Lower lobe of right lung (tissue), 2 donors: ENCODE data around the gene GNB1L. TPM values are rescaled to one million over a fixed set of nuclear protein-coding genes. Genes with fewer than 3 reads are reported as not detected.
"Not testable (repeated sequence)": the region's sequence is repeated elsewhere in the genome, so short reads cannot be mapped to it uniquely, and the experiment has no call there.

Experiments used
- ATAC-seq, 2 donors: fragments of 200-7000 bp; cut with Tn5 transposase; one replicate each; pipeline ENCODE4 v1.9.1; 2020 to 2022; ENCODE audit warnings: mild to moderate bottlenecking in 2 of 2, moderate library complexity in 2 of 2
- DNase-seq: peaks from one replicate; pipeline ENCODE4 v3.0.0-alpha.2; 2020
- H3K27ac ChIP-seq: fragments of 200-600 bp; one replicate; pipeline ENCODE4 v1.8.0; 2022
- H3K27me3 ChIP-seq: fragments of 200-600 bp; one replicate; pipeline ENCODE4 v1.8.0; 2022; ENCODE audit warnings: low read depth
- H3K36me3 ChIP-seq: fragments of 200-600 bp; one replicate; pipeline ENCODE4 v1.8.0; 2022; ENCODE audit warnings: mild to moderate bottlenecking
- H3K4me1 ChIP-seq: fragments of 200-600 bp; one replicate; pipeline ENCODE4 v1.8.0; 2022
- H3K4me3 ChIP-seq: fragments of 200-600 bp; one replicate; pipeline ENCODE4 v1.8.0; 2022; ENCODE audit warnings: mild to moderate bottlenecking
- H3K9me3 ChIP-seq: fragments of 200-600 bp; one replicate; pipeline ENCODE4 v1.8.0; 2022
- CTCF ChIP-seq: fragments of 200-600 bp; IDR thresholded peaks from one replicate; pipeline ENCODE4 v1.8.0; 2022; ENCODE audit warnings: antibody characterized with exemption, mild to moderate bottlenecking
- intact Hi-C: fragments of 100-400 bp; cut with DNase I; formaldehyde crosslinking; loops from one replicate; pipeline ENCODE4 v1.11.0; 2022
- total RNA-seq: library from RNA; stranded (reverse); fragmentation: NEBNext Ultra II Directional; extraction: Animal tissue kit (Norgen Biotek cat#: 25700); gene quantifications from one replicate; pipeline ENCODE4 v1.2.1, GENCODE V29; 2021
- donor health status: DM: no; HTN: yes; CAD: no; lungs with severe emphysema.

Gene GNB1L
- total RNA-seq, 1 donor from 2014 or later: 6.0 TPM

- H3K27ac ChIP-seq: peak overlapping the region; percentile 75
- intact Hi-C loops: no loop called here
- H3K36me3 ChIP-seq: peaks cover 21% of the 10 kb centered on the region
- peak; percentile 79 for DNase-seq
- no peak overlapping the region for H3K4me3 ChIP-seq
- no peak for TF ChIP-seq CTCF
- no peaks in the 10 kb centered on the region for H3K27me3 ChIP-seq
- ATAC-seq: peak; percentile 67 to 74
- peaks cover 34% of the 10 kb centered on the region for H3K4me1 ChIP-seq
- no peaks in the 10 kb centered on the region for H3K9me3 ChIP-seq
Measured at GRCh38 chr22:19886605-19887255, 32.1 kb upstream of the GNB1L start.

- ATAC-seq (no peak), DNase-seq (peak; percentile 42)
- Histone ChIP-seq H3K4me3 (no peak overlapping the region), H3K4me1 (peaks cover 32% of the 10 kb centered on the region), H3K27ac (peak overlapping the region; percentile 75), H3K27me3 (no peaks in the 10 kb centered on the region), H3K9me3 (no peaks in the 10 kb centered on the region), H3K36me3 (peaks cover 21% of the 10 kb centered on the region)
- TF ChIP-seq CTCF: no peak
- intact Hi-C loops: no loop called here
Measured at GRCh38 chr22:19885841-19886592, 31.3 kb upstream of the GNB1L start.

- Histone ChIP-seq H3K4me3 (no peak overlapping the region), H3K36me3 (peaks cover 17% of the 10 kb centered on the region), H3K4me1 (peaks cover 29% of the 10 kb centered on the region), H3K27me3 (no peaks in the 10 kb centered on the region), H3K9me3 (no peaks in the 10 kb centered on the region), H3K27ac (no peak overlapping the region)
- intact Hi-C loops: no loop called here
- no peak for DNase-seq
- TF ChIP-seq CTCF: no peak
- no peak for ATAC-seq
Measured at GRCh38 chr22:19884954-19885751, 30.5 kb upstream of the GNB1L start.

GRCh38 chr22:19884161-19884953, 29.7 kb upstream of the GNB1L start:
- Histone ChIP-seq H3K27ac (no peak overlapping the region), H3K4me1 (peaks cover 29% of the 10 kb centered on the region), H3K36me3 (peaks cover 17% of the 10 kb centered on the region), H3K27me3 (no peaks in the 10 kb centered on the region), H3K9me3 (no peaks in the 10 kb centered on the region), H3K4me3 (no peak overlapping the region)
- ATAC-seq: no peak
- intact Hi-C loops: no loop called here
- TF ChIP-seq CTCF: no peak
- DNase-seq: peak; percentile 37

GRCh38 chr22:19883446-19883845, 28.8 kb upstream of the GNB1L start:
- H3K9me3 ChIP-seq, H3K4me3 ChIP-seq, H3K27me3 ChIP-seq, ATAC-seq, intact Hi-C loops, H3K27ac ChIP-seq: not testable (repeated sequence)
- peaks cover 29% of the 10 kb centered on the region for H3K4me1 ChIP-seq
- DNase-seq: peak; percentile 17
- H3K36me3 ChIP-seq: peaks cover 13% of the 10 kb centered on the region
